HepG2 (cell line): ENCODE data around the gene MORC4. TPM values are rescaled to one million over a fixed set of nuclear protein-coding genes. Genes with fewer than 3 reads are reported as not detected.

Source experiments
- KDM3A ChIP-seq: IDR thresholded peaks from 2 replicates; pipeline ENCODE4 v1.6.1; 2018; ENCODE audit warnings: low read depth, missing compliant biosample characterization
- TBX2 ChIP-seq: sonication (generic); formaldehyde crosslinking; IDR thresholded peaks from 2 replicates; pipeline ENCODE4 v1.5.0; 2020; ENCODE audit warnings: missing genetic modification reagents, mild to moderate bottlenecking, borderline replicate concordance
- ZNF12 ChIP-seq: sonication (generic); formaldehyde crosslinking; IDR thresholded peaks from 2 replicates; pipeline ENCODE4 v1.5.0; 2020; ENCODE audit warnings: missing genetic modification reagents
- polyA plus RNA-seq, 8 experiments: library from polyadenylated mRNA; depleted of rRNA in 3 of 8; stranded (reverse) in 7 of 8; unstranded in 1 of 8; fragments of >200 nt; fragmentation: Illumina TruSeq in 4 of 8; extraction: Trizol in 4 of 8; gene quantifications; 2 replicates each; pipeline versions ENCODE4 v1.2.1 to v1.2.3, GENCODE V29; 2011 to 2016; ENCODE audit warnings: low read depth in 4 of 8, missing spikeins in 1 of 8, mixed read lengths in 1 of 8; ENCODE audit not compliant: insufficient read depth in 1 of 8
- total RNA-seq, 5 experiments: library from RNA; depleted of rRNA; stranded (reverse); fragments of >200 nt; fragmentation: Illumina TruSeq; extraction: Trizol; gene quantifications; 2 replicates each; pipeline ENCODE4 v1.2.3, GENCODE V29; 2016; ENCODE audit warnings: low read depth in 1 of 5
- TF ChIP-seq, protein P1 (sequence below): sonication (generic); formaldehyde crosslinking; IDR thresholded peaks from 2 replicates; pipeline ENCODE4 v1.4.0; 2020; ENCODE audit warnings: mild to moderate bottlenecking, missing genetic modification reagents
- TF ChIP-seq, protein P2 (sequence below): IDR thresholded peaks from 2 replicates; pipeline ENCODE4 v1.4.0; 2020; ENCODE audit warnings: mild to moderate bottlenecking, missing genetic modification reagents
- TF ChIP-seq, protein P3 (sequence below): sonication (generic); formaldehyde crosslinking; IDR thresholded peaks from 2 replicates; pipeline ENCODE4 v1.8.1; 2022; ENCODE audit warnings: low read depth, mild to moderate bottlenecking, missing genetic modification reagents
- TF ChIP-seq, protein P4 (sequence below): sonication (generic); formaldehyde crosslinking; IDR thresholded peaks from 2 replicates; pipeline ENCODE4 v1.8.0; 2022; ENCODE audit warnings: missing genetic modification reagents, mild to moderate bottlenecking, borderline replicate concordance
- TF ChIP-seq, protein P5 (sequence below), 2 experiments: sonication (generic) in 1 of 2; formaldehyde crosslinking in 1 of 2; IDR thresholded peaks; 2 replicates each; pipeline versions ENCODE4 v1.4.0 to v1.6.1; 2016 to 2020; ENCODE audit warnings: borderline replicate concordance in 1 of 2, low read depth in 1 of 2, mild to moderate bottlenecking in 1 of 2, missing genetic modification reagents in 1 of 2
- TF ChIP-seq, protein P6 (sequence below): sonication (generic); formaldehyde crosslinking; IDR thresholded peaks from 2 replicates; pipeline ENCODE4 v1.5.0; 2020; ENCODE audit warnings: missing genetic modification reagents

Gene MORC4
- total and polyA plus RNA-seq, 2 of the 13 experiments (the other 11 are each of a cell fraction or from before 2014, with no cell fraction given) = 7.3 to 17.6 TPM

DNA sequence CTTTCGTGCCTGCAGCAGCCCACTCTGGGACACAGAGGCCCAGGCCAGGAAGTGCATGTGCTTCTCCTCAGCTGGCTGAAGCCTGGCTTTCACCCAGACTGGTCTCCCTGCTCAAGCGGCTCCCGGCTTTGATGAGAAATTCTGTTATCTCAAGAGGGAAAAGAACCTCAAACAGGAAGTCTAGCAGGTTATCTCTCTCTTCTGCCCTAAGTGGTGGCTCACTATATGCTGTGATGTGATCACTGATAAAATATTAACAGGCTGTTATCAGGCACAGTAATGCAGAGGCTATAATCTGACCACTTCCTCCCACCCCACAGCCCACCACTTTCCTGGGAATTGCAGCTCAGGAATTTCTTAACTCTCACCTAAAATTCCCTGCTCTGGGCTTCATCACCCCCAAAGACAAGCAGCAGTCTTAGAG is 66.5 kb downstream of the MORC4 start (continued):
- TF ChIP-seq, protein P1, sequence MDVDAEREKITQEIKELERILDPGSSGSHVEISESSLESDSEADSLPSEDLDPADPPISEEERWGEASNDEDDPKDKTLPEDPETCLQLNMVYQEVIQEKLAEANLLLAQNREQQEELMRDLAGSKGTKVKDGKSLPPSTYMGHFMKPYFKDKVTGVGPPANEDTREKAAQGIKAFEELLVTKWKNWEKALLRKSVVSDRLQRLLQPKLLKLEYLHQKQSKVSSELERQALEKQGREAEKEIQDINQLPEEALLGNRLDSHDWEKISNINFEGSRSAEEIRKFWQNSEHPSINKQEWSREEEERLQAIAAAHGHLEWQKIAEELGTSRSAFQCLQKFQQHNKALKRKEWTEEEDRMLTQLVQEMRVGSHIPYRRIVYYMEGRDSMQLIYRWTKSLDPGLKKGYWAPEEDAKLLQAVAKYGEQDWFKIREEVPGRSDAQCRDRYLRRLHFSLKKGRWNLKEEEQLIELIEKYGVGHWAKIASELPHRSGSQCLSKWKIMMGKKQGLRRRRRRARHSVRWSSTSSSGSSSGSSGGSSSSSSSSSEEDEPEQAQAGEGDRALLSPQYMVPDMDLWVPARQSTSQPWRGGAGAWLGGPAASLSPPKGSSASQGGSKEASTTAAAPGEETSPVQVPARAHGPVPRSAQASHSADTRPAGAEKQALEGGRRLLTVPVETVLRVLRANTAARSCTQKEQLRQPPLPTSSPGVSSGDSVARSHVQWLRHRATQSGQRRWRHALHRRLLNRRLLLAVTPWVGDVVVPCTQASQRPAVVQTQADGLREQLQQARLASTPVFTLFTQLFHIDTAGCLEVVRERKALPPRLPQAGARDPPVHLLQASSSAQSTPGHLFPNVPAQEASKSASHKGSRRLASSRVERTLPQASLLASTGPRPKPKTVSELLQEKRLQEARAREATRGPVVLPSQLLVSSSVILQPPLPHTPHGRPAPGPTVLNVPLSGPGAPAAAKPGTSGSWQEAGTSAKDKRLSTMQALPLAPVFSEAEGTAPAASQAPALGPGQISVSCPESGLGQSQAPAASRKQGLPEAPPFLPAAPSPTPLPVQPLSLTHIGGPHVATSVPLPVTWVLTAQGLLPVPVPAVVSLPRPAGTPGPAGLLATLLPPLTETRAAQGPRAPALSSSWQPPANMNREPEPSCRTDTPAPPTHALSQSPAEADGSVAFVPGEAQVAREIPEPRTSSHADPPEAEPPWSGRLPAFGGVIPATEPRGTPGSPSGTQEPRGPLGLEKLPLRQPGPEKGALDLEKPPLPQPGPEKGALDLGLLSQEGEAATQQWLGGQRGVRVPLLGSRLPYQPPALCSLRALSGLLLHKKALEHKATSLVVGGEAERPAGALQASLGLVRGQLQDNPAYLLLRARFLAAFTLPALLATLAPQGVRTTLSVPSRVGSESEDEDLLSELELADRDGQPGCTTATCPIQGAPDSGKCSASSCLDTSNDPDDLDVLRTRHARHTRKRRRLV (CRISPR knock-in tag) = no peak
- TF ChIP-seq, protein P2, sequence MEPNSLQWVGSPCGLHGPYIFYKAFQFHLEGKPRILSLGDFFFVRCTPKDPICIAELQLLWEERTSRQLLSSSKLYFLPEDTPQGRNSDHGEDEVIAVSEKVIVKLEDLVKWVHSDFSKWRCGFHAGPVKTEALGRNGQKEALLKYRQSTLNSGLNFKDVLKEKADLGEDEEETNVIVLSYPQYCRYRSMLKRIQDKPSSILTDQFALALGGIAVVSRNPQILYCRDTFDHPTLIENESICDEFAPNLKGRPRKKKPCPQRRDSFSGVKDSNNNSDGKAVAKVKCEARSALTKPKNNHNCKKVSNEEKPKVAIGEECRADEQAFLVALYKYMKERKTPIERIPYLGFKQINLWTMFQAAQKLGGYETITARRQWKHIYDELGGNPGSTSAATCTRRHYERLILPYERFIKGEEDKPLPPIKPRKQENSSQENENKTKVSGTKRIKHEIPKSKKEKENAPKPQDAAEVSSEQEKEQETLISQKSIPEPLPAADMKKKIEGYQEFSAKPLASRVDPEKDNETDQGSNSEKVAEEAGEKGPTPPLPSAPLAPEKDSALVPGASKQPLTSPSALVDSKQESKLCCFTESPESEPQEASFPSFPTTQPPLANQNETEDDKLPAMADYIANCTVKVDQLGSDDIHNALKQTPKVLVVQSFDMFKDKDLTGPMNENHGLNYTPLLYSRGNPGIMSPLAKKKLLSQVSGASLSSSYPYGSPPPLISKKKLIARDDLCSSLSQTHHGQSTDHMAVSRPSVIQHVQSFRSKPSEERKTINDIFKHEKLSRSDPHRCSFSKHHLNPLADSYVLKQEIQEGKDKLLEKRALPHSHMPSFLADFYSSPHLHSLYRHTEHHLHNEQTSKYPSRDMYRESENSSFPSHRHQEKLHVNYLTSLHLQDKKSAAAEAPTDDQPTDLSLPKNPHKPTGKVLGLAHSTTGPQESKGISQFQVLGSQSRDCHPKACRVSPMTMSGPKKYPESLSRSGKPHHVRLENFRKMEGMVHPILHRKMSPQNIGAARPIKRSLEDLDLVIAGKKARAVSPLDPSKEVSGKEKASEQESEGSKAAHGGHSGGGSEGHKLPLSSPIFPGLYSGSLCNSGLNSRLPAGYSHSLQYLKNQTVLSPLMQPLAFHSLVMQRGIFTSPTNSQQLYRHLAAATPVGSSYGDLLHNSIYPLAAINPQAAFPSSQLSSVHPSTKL (CRISPR knock-in tag) = peak; percentile 53
- TF ChIP-seq, protein P3, sequence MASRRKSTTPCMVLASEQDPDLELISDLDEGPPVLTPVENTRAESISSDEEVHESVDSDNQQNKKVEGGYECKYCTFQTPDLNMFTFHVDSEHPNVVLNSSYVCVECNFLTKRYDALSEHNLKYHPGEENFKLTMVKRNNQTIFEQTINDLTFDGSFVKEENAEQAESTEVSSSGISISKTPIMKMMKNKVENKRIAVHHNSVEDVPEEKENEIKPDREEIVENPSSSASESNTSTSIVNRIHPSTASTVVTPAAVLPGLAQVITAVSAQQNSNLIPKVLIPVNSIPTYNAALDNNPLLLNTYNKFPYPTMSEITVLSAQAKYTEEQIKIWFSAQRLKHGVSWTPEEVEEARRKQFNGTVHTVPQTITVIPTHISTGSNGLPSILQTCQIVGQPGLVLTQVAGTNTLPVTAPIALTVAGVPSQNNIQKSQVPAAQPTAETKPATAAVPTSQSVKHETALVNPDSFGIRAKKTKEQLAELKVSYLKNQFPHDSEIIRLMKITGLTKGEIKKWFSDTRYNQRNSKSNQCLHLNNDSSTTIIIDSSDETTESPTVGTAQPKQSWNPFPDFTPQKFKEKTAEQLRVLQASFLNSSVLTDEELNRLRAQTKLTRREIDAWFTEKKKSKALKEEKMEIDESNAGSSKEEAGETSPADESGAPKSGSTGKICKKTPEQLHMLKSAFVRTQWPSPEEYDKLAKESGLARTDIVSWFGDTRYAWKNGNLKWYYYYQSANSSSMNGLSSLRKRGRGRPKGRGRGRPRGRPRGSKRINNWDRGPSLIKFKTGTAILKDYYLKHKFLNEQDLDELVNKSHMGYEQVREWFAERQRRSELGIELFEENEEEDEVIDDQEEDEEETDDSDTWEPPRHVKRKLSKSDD (CRISPR knock-in tag) = no peak
- TF ChIP-seq KDM3A (CRISPR knock-in tag) (no peak), TBX2 (CRISPR knock-in tag) (peak; percentile 46; the same call in 1 of the 2 replicates), ZNF12 (CRISPR knock-in tag) (no peak)
- TF ChIP-seq, protein P4, sequence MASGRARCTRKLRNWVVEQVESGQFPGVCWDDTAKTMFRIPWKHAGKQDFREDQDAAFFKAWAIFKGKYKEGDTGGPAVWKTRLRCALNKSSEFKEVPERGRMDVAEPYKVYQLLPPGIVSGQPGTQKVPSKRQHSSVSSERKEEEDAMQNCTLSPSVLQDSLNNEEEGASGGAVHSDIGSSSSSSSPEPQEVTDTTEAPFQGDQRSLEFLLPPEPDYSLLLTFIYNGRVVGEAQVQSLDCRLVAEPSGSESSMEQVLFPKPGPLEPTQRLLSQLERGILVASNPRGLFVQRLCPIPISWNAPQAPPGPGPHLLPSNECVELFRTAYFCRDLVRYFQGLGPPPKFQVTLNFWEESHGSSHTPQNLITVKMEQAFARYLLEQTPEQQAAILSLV (CRISPR knock-in tag) = no peak
- TF ChIP-seq, protein P5, sequence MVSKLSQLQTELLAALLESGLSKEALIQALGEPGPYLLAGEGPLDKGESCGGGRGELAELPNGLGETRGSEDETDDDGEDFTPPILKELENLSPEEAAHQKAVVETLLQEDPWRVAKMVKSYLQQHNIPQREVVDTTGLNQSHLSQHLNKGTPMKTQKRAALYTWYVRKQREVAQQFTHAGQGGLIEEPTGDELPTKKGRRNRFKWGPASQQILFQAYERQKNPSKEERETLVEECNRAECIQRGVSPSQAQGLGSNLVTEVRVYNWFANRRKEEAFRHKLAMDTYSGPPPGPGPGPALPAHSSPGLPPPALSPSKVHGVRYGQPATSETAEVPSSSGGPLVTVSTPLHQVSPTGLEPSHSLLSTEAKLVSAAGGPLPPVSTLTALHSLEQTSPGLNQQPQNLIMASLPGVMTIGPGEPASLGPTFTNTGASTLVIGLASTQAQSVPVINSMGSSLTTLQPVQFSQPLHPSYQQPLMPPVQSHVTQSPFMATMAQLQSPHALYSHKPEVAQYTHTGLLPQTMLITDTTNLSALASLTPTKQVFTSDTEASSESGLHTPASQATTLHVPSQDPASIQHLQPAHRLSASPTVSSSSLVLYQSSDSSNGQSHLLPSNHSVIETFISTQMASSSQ (IDR thresholded peaks at IDR 0.05; ENCODE audit: low read depth) = peak; percentile 54; the same call in 1 of the 2 replicates
- TF ChIP-seq, protein P5 (CRISPR knock-in tag; IDR thresholded peaks at IDR 0.05; ENCODE audit: borderline replicate concordance) = peak; percentile 77; the same call in 1 of the 2 replicates
- TF ChIP-seq, protein P6, sequence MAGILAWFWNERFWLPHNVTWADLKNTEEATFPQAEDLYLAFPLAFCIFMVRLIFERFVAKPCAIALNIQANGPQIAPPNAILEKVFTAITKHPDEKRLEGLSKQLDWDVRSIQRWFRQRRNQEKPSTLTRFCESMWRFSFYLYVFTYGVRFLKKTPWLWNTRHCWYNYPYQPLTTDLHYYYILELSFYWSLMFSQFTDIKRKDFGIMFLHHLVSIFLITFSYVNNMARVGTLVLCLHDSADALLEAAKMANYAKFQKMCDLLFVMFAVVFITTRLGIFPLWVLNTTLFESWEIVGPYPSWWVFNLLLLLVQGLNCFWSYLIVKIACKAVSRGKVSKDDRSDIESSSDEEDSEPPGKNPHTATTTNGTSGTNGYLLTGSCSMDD (CRISPR knock-in tag) = no peak
